ENCODE data around the gene MBNL1. TPM values are rescaled to one million over a fixed set of nuclear protein-coding genes. Genes with fewer than 3 reads are reported as not detected.

Gene MBNL1
- total RNA-seq, 4 donors from 2014 or later = 353 to 653 (median 495) TPM

DNA sequence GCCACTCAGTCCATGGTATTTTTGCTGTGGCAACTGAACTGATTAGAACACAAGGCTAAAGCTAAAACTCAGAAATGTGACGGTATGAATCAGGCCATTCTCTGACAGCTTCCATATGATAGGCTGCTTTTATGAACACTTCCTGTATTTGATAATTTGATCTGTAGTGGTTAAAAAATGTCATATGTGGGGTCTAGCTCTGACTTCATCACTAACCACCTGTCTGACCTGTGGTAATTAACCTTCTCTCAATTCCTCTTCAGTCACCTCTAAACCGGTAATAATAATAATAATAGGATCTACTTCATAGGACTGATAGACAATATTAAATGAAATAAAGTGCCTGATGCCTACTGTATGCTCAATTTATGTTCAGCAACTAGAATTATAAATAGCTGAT is 223.2 kb downstream of the MBNL1 start:
- no peak overlapping the region for H3K4me3 ChIP-seq
- H3K36me3 ChIP-seq = no peaks in the 10 kb centered on the region
- DNase-seq (ENCODE audit: low spot score in 2 of 2) = no peak
- no peaks in the 10 kb centered on the region for H3K27me3 ChIP-seq
- H3K27ac ChIP-seq = no peak overlapping the region
- TF ChIP-seq EP300 (IDR thresholded peaks at IDR 0.05) = no peak
- TF ChIP-seq, protein P1, sequence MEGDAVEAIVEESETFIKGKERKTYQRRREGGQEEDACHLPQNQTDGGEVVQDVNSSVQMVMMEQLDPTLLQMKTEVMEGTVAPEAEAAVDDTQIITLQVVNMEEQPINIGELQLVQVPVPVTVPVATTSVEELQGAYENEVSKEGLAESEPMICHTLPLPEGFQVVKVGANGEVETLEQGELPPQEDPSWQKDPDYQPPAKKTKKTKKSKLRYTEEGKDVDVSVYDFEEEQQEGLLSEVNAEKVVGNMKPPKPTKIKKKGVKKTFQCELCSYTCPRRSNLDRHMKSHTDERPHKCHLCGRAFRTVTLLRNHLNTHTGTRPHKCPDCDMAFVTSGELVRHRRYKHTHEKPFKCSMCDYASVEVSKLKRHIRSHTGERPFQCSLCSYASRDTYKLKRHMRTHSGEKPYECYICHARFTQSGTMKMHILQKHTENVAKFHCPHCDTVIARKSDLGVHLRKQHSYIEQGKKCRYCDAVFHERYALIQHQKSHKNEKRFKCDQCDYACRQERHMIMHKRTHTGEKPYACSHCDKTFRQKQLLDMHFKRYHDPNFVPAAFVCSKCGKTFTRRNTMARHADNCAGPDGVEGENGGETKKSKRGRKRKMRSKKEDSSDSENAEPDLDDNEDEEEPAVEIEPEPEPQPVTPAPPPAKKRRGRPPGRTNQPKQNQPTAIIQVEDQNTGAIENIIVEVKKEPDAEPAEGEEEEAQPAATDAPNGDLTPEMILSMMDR (IDR thresholded peaks at IDR 0.05) = no peak
- TF ChIP-seq POLR2A (IDR thresholded peaks at IDR 0.05) = no peak
- 72 to 73% methylated on average over 2 of the region's 2 CpGs for WGBS, 2 donors
- no peaks in the 10 kb centered on the region for H3K9me3 ChIP-seq
- H3K4me1 ChIP-seq = no peaks in the 10 kb centered on the region

DNA sequence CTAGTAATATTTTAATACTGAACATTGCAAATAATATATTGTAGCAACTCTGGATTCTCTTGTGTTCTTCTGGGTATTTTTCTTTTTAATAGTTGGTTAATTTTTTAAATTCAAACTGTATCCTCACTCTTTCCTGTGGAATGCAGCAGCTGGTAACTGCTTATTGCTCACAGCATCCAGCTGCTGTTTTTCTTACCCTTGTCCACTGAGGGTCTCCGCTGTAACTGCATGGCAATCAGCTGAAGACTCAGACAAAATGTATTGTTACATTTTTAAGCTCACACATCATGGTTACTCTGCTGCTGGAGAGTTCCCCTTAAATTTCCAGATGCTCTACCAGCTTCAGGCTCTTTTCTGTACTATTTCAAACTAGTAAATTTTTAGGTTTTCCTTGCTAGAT is 227.6 kb downstream of the MBNL1 start:
- no peak overlapping the region for H3K27ac ChIP-seq
- H3K4me1 ChIP-seq = no peaks in the 10 kb centered on the region
- WGBS, 2 donors = 93 to 96% methylated on average over 1 of the region's 1 CpG
- no peaks in the 10 kb centered on the region for H3K9me3 ChIP-seq
- no peak for TF ChIP-seq EP300 (IDR thresholded peaks at IDR 0.05)
- TF ChIP-seq, protein P1 (IDR thresholded peaks at IDR 0.05) = no peak
- no peak for TF ChIP-seq POLR2A (IDR thresholded peaks at IDR 0.05)
- H3K4me3 ChIP-seq = no peak overlapping the region
- no peaks in the 10 kb centered on the region for H3K27me3 ChIP-seq
- H3K36me3 ChIP-seq = no peaks in the 10 kb centered on the region
- no peak for DNase-seq (ENCODE audit: low spot score in 2 of 2)

DNA sequence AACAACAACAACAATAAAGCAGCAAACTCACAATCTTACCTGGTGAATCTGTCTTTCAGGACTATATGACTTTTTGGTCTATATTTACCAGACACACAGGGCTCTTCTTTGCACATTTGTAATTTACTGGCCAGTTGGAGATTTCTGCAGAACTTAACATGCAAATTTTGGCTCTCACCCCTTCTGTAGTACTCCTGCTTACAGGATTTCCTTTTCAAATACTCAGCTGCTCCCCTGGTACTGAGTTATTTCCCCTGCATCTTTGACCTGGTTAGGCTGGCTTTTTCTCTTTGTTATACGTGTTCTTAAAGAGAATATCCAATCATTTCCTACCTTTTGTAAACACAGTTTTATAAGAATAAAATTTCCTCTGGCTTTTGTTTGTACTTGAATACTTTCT is 228.0 kb downstream of the MBNL1 start:
- no peak for DNase-seq (ENCODE audit: low spot score in 2 of 2)
- no peaks in the 10 kb centered on the region for H3K4me1 ChIP-seq
- no peak overlapping the region for H3K4me3 ChIP-seq
- TF ChIP-seq EP300 (IDR thresholded peaks at IDR 0.05) = no peak
- TF ChIP-seq, protein P1 (IDR thresholded peaks at IDR 0.05) = no peak
- TF ChIP-seq POLR2A (IDR thresholded peaks at IDR 0.05) = no peak
- WGBS, 2 donors = 54 to 58% methylated on average over 1 of the region's 1 CpG
- peak overlapping the region in 2 of 4 donors; percentile 62 to 64 for H3K27ac ChIP-seq
- H3K9me3 ChIP-seq = peaks cover 0 to 3% (median 0%) of the 10 kb centered on the region in 4 donors
- no peaks in the 10 kb centered on the region for H3K36me3 ChIP-seq
- no peaks in the 10 kb centered on the region for H3K27me3 ChIP-seq

DNA sequence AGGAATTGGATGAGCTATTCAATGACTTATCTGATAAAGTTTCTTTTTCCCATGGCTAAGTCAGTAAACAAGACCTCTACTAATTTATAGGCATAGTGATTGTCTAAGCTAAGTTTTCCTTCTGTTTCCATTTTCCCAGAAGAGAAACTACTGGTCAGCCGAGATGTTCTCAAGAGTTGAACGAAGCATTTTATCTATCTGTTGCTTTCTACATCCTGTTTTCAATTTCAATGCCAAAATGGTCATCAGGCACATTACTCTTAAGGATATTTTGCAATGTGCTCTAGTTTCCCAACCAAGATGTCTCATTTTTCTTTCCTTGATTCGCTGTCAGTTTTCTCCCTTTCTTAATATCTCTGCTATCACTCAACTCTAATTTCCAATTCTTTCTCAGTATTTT is 228.7 kb downstream of the MBNL1 start:
- Histone ChIP-seq H3K9me3 (peaks cover 0 to 3% (median 0%) of the 10 kb centered on the region in 4 donors), H3K27ac (peak overlapping the region in 2 of 4 donors; percentile 62 to 64), H3K4me3 (no peak overlapping the region), H3K36me3 (no peaks in the 10 kb centered on the region), H3K27me3 (no peaks in the 10 kb centered on the region), H3K4me1 (no peaks in the 10 kb centered on the region)
- WGBS, 2 donors = 49 to 61% methylated on average over 3 of the region's 3 CpGs
- TF ChIP-seq, protein P1 (IDR thresholded peaks at IDR 0.05) = no peak
- TF ChIP-seq EP300 (IDR thresholded peaks at IDR 0.05) = peak in 1 of 2 donors; percentile 60
- peak in 1 of 2 donors; percentile 13 for DNase-seq (ENCODE audit: low spot score in 2 of 2)

DNA sequence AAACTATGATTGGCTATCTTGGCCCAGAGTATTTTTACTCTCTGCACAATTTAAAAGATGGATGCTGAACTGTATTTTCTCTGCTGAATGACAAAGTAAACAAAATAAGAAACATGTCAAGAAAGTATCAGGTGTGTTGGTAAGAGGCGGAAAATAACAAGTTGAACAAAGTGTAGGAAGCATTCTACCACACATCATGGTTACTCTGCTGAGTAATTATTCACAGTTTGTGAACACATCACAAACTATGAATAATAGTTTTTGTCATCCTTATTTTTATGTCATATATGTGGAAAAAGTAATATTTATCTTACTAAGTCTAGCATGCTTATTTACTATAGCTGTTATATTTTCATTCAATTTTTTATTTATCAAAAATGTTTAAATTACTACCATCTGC is 229.2 kb downstream of the MBNL1 start:
- Histone ChIP-seq H3K4me1 (no peaks in the 10 kb centered on the region), H3K9me3 (peaks cover 0 to 3% (median 0%) of the 10 kb centered on the region in 4 donors), H3K27me3 (no peaks in the 10 kb centered on the region), H3K36me3 (no peaks in the 10 kb centered on the region), H3K4me3 (no peak overlapping the region), H3K27ac (peak overlapping the region in 2 of 4 donors; percentile 62 to 64)
- DNase-seq (ENCODE audit: low spot score in 2 of 2) = no peak
- TF ChIP-seq, protein P1 (IDR thresholded peaks at IDR 0.05) = no peak
- TF ChIP-seq EP300 (IDR thresholded peaks at IDR 0.05) (no peak), POLR2A (IDR thresholded peaks at IDR 0.05) (no peak)
- 98 to 100% methylated on average over 1 of the region's 1 CpG for WGBS, 2 donors

Data from tibial nerve (tissue), 4 donors.